GM12801 (cell line): Measurements from ENCODE around the gene OTUD5.

ENCODE experiments used
- TF ChIP-seq, protein P1 (sequence below): IDR thresholded peaks from one replicate; pipeline ENCODE4 v1.5.1; 2011; ENCODE audit warnings: control low read depth; ENCODE audit not compliant: insufficient read length; ENCODE audit errors: extremely low read depth

OTUD5 gene

GRCh38 chrX:48883729-48884128 is 73.7 kb downstream of the OTUD5 start:
- TF ChIP-seq, protein P1, sequence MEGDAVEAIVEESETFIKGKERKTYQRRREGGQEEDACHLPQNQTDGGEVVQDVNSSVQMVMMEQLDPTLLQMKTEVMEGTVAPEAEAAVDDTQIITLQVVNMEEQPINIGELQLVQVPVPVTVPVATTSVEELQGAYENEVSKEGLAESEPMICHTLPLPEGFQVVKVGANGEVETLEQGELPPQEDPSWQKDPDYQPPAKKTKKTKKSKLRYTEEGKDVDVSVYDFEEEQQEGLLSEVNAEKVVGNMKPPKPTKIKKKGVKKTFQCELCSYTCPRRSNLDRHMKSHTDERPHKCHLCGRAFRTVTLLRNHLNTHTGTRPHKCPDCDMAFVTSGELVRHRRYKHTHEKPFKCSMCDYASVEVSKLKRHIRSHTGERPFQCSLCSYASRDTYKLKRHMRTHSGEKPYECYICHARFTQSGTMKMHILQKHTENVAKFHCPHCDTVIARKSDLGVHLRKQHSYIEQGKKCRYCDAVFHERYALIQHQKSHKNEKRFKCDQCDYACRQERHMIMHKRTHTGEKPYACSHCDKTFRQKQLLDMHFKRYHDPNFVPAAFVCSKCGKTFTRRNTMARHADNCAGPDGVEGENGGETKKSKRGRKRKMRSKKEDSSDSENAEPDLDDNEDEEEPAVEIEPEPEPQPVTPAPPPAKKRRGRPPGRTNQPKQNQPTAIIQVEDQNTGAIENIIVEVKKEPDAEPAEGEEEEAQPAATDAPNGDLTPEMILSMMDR, result no peak
